ENCODE data around the gene DGAT2L6.
A peak's percentile ranks its signal among the peaks of the same experiment; 100 is the strongest.
"Not testable (repeated sequence)": the region's sequence is repeated elsewhere in the genome, so short reads cannot be mapped to it uniquely, and the experiment has no call there.

DGAT2L6 gene

GRCh38 chrX:70190225-70190624, 12.9 kb downstream of the DGAT2L6 start:
- no peak overlapping the region for H3K9ac ChIP-seq
- no peaks in the 10 kb centered on the region for H3K27me3 ChIP-seq (ENCODE audit: control insufficient read depth, insufficient read depth, low read length)
- no peak overlapping the region for H2AFZ ChIP-seq
- H3K9me3 ChIP-seq (ENCODE audit: control insufficient read depth, low read length): no peaks in the 10 kb centered on the region
- no peaks in the 10 kb centered on the region for H3K79me2 ChIP-seq
- H3K4me3 ChIP-seq (ENCODE audit: low read depth, low read length): no peak overlapping the region
- H3K36me3 ChIP-seq (ENCODE audit: control insufficient read depth, insufficient read depth, low read length): no peaks in the 10 kb centered on the region
- TF ChIP-seq, protein P1, sequence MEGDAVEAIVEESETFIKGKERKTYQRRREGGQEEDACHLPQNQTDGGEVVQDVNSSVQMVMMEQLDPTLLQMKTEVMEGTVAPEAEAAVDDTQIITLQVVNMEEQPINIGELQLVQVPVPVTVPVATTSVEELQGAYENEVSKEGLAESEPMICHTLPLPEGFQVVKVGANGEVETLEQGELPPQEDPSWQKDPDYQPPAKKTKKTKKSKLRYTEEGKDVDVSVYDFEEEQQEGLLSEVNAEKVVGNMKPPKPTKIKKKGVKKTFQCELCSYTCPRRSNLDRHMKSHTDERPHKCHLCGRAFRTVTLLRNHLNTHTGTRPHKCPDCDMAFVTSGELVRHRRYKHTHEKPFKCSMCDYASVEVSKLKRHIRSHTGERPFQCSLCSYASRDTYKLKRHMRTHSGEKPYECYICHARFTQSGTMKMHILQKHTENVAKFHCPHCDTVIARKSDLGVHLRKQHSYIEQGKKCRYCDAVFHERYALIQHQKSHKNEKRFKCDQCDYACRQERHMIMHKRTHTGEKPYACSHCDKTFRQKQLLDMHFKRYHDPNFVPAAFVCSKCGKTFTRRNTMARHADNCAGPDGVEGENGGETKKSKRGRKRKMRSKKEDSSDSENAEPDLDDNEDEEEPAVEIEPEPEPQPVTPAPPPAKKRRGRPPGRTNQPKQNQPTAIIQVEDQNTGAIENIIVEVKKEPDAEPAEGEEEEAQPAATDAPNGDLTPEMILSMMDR (IDR thresholded peaks at IDR 0.05): no peak
- H3K4me2 ChIP-seq (ENCODE audit: low read length): no peak overlapping the region
- no peaks in the 10 kb centered on the region for H3K4me1 ChIP-seq
- no peak overlapping the region for H3K27ac ChIP-seq

GRCh38 chrX:70196961-70197720, 19.9 kb downstream of the DGAT2L6 start:
- Histone ChIP-seq H3K27ac (no peak overlapping the region), H2AFZ (no peak overlapping the region), H3K4me3 (ENCODE audit: low read depth, low read length) (no peak overlapping the region), H3K4me1 (no peaks in the 10 kb centered on the region), H3K36me3 (ENCODE audit: control insufficient read depth, insufficient read depth, low read length) (no peaks in the 10 kb centered on the region), H3K9me3 (ENCODE audit: control insufficient read depth, low read length) (no peaks in the 10 kb centered on the region), H3K9ac (no peak overlapping the region), H3K79me2 (no peaks in the 10 kb centered on the region), H3K4me2 (ENCODE audit: low read length) (no peak overlapping the region), H3K27me3 (ENCODE audit: control insufficient read depth, insufficient read depth, low read length) (no peaks in the 10 kb centered on the region)
- TF ChIP-seq, protein P1 (IDR thresholded peaks at IDR 0.05): peak; percentile 48

DNA sequence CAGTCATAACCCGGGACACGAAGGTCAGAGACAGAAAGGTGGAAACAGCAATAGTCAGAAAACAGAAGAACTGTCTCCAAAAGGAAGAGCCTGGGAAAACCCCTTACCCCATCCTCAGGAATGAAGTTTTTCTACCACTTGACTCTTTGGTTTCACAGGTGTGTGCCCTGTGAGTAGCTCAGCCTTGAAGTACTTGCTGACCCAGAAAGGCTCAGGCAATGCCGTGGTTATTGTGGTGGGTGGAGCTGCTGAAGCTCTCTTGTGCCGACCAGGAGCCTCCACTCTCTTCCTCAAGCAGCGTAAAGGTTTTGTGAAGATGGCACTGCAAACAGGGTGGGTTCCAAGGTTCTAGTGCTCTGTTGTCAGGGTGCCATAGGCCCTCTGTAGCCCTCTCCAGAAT, 24.4 kb downstream of the DGAT2L6 start:
- Histone ChIP-seq H2AFZ (no peak overlapping the region), H3K79me2 (no peaks in the 10 kb centered on the region), H3K27ac (no peak overlapping the region), H3K36me3 (ENCODE audit: control insufficient read depth, insufficient read depth, low read length) (no peaks in the 10 kb centered on the region), H3K9me3 (ENCODE audit: control insufficient read depth, low read length) (no peaks in the 10 kb centered on the region), H3K27me3 (ENCODE audit: control insufficient read depth, insufficient read depth, low read length) (no peaks in the 10 kb centered on the region), H3K4me3 (ENCODE audit: low read depth, low read length) (no peak overlapping the region), H3K4me1 (no peaks in the 10 kb centered on the region), H3K4me2 (ENCODE audit: low read length) (no peak overlapping the region), H3K9ac (no peak overlapping the region)
- TF ChIP-seq, protein P1 (IDR thresholded peaks at IDR 0.05): no peak

DNA sequence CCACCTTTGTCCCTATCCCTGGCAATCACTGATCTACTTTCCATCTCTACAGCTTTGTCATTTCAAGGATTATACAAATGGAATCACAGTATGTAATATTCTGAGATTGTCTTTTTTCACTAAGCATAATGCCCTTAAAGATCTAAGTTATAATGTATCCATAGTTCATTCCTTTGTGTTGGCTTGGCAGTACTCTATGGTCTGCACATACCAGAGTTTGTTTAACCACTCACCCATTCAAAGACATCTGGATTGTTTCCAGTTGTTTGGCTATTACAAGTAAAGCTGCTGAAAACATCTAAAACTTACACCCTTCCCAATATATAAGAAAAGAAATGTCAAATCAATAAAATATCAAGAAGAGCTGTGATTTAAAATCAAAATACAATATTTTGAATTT, 31.2 kb downstream of the DGAT2L6 start:
- no peak overlapping the region for H3K4me2 ChIP-seq (ENCODE audit: low read length)
- no peaks in the 10 kb centered on the region for H3K27me3 ChIP-seq (ENCODE audit: control insufficient read depth, insufficient read depth, low read length)
- no peaks in the 10 kb centered on the region for H3K4me1 ChIP-seq
- H3K27ac ChIP-seq: no peak overlapping the region
- H3K9me3 ChIP-seq (ENCODE audit: control insufficient read depth, low read length): no peaks in the 10 kb centered on the region
- TF ChIP-seq, protein P1 (IDR thresholded peaks at IDR 0.05): no peak
- H2AFZ ChIP-seq: no peak overlapping the region
- no peak overlapping the region for H3K9ac ChIP-seq
- H3K79me2 ChIP-seq: no peaks in the 10 kb centered on the region
- no peaks in the 10 kb centered on the region for H3K36me3 ChIP-seq (ENCODE audit: control insufficient read depth, insufficient read depth, low read length)
- no peak overlapping the region for H3K4me3 ChIP-seq (ENCODE audit: low read depth, low read length)

GRCh38 chrX:70209570-70209969, 32.3 kb downstream of the DGAT2L6 start:
- not testable (repeated sequence) for H3K27ac ChIP-seq; H3K9ac ChIP-seq; H3K36me3 ChIP-seq (ENCODE audit: control insufficient read depth, insufficient read depth, low read length); H3K4me1 ChIP-seq; H3K27me3 ChIP-seq (ENCODE audit: control insufficient read depth, insufficient read depth, low read length); H2AFZ ChIP-seq; H3K4me2 ChIP-seq (ENCODE audit: low read length); H3K9me3 ChIP-seq (ENCODE audit: control insufficient read depth, low read length); H3K4me3 ChIP-seq (ENCODE audit: low read depth, low read length); H3K79me2 ChIP-seq

Data from parathyroid adenoma (tissue), 2 donors.